Sciatic nerve (tissue), 2 donors: ENCODE results near the gene ARHGAP24. TPM values are rescaled to one million over a fixed set of nuclear protein-coding genes. Genes with fewer than 3 reads are reported as not detected.
A peak's percentile ranks its signal among the peaks of the same experiment; 100 is the strongest.
"Not testable (repeated sequence)": the region's sequence is repeated elsewhere in the genome, so short reads cannot be mapped to it uniquely, and the experiment has no call there.

Experiments used
- ATAC-seq: fragments of 200-7000 bp; cut with Tn5 transposase; one replicate; pipeline ENCODE4 v1.9.1; 2020; ENCODE audit warnings: mild to moderate bottlenecking, moderate library complexity
- DNase-seq: peaks from one replicate; pipeline ENCODE4 v3.0.0-alpha.2; 2020; ENCODE audit warnings: low spot score
- intact Hi-C: fragments of 100-400 bp; cut with DNase I; formaldehyde crosslinking; loops from one replicate; pipeline ENCODE4 v1.14.2; 2022
- total RNA-seq: library from RNA; stranded (reverse); fragmentation: NEBNext Ultra II Directional; extraction: Animal tissue kit (Norgen Biotek cat#: 25700); gene quantifications from one replicate; pipeline ENCODE4 v1.2.1, GENCODE V29; 2021
- donor health status: DM: no; HTN: no; CAD: no.
- donor health status: DM: no; HTN: no; CAD: no.

Gene ARHGAP24
- total RNA-seq, 1 donor from 2014 or later, result 87.6 TPM

DNA sequence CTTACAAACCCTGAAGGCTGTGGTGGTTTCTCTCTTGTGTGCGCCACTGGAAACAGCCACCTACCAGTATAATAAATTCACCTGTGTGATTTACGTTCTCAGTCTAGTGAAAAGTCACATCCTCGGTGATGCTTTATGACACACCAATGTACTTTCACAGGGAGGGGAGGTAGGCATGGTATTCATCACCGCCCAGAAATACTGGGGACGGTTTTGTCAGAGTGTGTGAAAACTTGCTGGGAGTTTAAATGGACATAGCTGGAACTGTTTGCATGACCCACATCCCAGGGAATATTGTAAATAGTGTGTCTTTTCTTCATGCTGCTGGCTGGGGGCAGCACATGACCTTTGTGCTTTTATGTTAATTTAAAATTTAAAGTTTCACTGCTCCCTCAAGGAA, 463.1 kb downstream of the ARHGAP24 start:
- ATAC-seq (no peak), DNase-seq (no peak)
- intact Hi-C loops, result no loop called here

DNA sequence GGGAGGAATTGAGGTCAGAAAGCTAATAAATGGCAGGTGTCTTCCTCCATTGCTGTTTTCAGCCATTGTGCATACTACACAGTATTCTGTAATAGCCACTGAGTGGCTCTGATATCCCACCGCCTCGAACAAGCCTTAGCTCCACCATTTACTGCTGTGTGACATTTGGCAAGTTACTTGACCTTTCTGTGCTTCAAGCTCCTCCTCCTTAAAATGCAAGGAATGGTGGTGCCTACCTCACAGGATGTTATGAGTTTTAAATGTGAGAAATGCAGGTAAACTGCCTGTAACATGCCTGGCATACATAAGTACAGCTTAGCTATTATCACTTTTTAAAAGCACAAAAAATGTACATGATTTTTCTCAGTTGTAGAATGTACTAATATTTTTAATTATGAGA, 464.0 kb downstream of the ARHGAP24 start:
- ATAC-seq (no peak), DNase-seq (no peak)
- intact Hi-C loops, result no loop called here

DNA sequence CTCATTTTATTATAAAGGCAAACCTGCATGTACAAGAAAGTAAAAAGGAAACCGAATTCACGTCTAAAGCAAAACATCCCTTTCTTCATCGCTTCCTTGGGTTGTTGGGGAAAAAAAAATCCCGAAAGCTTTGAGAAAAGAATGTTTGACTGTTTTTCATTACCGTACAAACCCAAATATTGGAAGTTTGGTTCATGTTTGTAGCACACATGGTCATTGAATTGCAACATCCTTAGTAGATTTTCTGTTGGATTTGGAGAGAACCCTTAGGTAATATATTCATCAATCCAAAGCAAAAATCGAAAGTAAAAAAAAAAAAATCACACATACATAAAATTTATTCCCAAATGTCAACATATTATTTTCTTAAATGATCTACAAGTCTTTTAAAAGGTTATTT, 464.6 kb downstream of the ARHGAP24 start:
- DNase-seq (no peak), ATAC-seq (no peak)
- intact Hi-C loops, result no loop called here

DNA sequence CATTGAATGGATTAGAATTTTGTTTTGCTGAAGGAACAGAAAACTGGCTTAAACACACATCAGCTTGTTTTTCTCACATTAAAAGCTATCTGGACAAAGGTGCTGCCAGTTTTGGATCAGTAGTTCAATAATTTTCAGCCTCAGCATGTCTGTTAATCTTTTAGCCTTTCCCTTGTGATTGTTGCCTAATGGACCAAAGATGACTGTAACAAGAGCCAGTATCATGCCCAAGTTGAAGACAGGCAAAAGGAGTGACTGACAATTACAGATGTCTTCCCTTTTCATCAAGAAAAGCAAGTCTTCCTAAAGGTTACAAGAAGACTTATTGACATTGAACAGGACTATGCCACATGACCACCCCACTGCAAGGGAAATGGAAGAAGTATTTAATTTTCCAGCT, 465.2 kb downstream of the ARHGAP24 start:
- intact Hi-C loops, result no loop called here
- DNase-seq, result no peak
- no peak for ATAC-seq

DNA sequence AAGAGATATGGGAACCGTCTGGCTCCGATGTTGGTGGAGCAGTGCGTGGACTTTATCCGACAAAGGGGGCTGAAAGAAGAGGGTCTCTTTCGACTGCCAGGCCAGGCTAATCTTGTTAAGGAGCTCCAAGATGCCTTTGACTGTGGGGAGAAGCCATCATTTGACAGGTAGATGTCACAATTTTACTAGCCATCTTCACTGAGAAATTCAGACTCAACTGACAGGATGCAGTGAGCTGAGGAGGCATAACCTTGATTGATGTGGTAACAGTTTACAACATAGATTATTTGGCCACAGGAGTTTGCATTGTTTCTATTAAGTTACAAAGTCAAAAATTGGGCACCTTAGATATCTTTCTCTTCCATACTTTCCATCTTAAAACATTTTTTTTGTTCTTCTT, 467.2 kb downstream of the ARHGAP24 start:
- intact Hi-C loops, result no loop called here
- DNase-seq, result no peak

DNA sequence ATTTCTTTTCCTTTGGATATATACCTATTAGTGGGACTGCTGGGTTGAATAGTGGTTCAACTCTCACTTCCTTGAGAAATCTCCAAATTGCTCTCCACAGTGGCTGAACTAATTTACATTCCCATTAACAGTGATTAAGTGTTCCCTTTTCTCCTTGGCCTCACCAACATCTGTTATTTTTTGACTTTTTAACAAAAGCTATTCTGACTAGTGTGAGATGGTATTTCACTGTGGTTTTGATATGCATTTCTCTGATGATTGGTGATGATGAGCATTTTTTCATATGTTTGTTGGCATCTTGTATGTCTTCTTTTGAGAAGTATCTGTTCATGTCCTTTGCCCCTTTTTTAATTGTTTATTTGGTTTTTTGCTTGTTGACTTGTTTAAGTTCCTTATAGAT, 471.9 kb downstream of the ARHGAP24 start:
- intact Hi-C loops, result no loop called here
- ATAC-seq, result no peak

More for the DNA sequence above, 467.2 kb downstream of the ARHGAP24 start:
- no peak for ATAC-seq

DNA sequence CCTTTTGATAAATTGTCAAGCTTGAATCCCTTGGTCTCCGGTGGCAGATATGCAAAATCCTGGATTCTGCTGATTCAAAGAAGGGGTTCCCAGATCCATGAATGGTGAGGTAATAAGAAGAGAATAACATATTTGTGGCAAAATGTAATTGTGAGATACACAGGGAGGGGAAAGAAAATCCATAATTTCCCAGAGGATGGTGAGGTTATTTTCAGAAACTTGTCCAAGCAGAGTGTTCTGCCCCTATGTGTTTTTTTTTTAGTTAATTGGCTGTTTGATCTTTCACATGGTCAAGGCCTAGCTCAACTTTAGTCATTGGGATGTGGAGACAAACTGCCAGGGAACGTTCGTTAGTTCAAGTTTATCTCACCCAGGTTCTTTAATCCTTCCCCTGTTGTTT, 476.1 kb downstream of the ARHGAP24 start:
- intact Hi-C loops, result no loop called here
- no peak for ATAC-seq

More for the DNA sequence above, 471.9 kb downstream of the ARHGAP24 start:
- DNase-seq, result no peak

DNA sequence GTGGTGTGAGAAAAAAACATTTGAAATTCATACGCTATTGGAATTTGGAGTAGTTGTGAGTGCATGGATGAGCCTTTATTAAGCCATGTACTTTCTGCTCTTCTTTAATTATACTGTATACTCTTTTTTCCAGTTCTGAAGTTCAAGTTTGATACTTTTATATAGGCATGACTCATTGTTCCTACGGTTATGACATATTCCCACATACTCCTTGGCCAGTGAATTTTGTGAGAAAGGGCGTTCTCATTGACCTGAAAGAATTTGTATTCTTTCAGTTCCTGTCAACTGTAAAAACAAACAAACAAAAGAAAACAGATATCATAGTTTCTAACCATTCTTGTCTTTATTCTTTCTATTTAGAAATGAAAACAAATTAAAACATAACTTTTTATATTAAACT, 477.6 kb downstream of the ARHGAP24 start:
- DNase-seq (no peak), ATAC-seq (no peak)
- intact Hi-C loops, result no loop called here

More for the DNA sequence above, 476.1 kb downstream of the ARHGAP24 start:
- no peak for DNase-seq

DNA sequence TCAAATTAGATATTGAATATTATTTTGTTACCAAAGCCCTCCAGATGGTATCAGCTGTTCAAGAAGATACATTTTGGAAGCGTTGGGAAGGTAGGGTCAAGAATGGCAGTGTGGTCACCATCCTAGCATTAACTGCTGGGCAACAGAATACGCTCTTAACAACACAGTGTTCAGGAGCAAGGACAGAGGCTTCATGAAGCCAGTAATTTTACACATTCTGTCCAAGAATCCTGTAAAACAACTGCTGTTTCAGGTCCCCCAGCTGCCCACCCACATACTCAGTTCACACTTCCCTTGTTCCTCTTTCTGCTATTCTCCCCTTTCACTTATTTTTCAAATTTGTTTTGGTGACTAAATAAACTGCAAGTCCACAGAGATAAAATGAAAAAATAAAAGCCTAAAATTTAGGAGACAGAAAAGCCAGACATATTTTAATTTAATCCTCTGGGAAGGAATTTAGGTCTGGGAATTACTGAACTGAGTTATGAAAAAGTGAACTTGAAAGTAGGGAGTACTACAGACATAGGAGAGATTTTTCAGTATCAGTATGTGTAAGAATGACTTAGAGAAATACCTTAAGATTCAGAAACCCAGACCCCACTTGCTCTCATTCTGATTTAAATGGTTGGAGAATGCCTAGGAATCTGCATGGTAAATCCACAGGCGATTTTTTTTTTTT, 478.2 kb downstream of the ARHGAP24 start:
- DNase-seq (no peak), ATAC-seq (no peak)
- intact Hi-C loops, result no loop called here

DNA sequence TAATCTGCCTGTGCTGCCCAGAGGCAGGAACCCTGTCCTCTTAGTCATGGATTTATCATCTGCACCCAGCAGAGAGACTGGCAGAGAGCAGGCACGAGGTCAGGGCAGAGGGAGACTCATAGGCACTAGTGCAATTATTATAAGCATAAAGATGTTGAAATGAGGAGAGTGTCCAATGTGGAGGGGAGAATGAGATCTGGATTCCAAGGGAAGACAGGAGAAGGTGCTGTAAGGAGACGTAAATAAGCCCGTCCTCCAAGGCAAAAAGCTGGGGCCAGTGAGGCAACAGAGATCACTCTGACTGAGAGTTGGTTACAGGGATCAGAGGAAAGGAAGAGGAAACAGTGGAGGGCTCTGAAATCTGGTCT, 478.7 kb downstream of the ARHGAP24 start:
- no peak for DNase-seq
- ATAC-seq, result no peak
- intact Hi-C loops, result no loop called here

DNA sequence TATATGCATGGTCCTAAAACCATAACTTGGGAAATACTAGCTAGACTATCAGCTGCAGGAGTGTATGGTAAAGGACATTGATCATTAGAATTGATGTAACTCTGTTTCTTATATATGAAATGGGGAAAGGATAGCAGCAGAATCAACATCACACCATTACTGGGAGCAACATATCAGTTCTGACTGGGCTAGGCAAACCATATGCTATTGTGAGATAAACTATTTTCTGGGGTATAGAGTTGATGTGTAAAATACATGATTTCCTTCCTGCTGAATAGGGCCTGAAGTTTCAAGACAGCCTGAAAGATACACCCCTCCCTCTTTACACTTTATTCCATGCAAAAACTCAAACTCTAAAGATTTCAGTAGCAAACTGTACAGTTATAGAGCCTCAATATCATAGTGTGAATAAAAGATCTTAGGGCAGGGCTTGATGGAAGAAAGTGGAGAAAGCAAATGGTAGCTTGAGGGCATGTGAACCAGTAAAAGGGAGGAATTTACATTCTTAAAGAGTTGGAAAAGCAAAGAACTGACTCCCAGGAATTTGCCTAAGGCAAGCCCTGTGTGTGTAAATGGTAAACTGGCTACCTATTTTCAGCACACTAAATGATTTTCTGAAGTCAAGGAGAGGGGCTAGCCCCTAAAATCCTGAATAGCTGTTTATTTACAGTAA, 480.8 kb downstream of the ARHGAP24 start:
- intact Hi-C loops, result no loop called here
- no peak for DNase-seq

DNA sequence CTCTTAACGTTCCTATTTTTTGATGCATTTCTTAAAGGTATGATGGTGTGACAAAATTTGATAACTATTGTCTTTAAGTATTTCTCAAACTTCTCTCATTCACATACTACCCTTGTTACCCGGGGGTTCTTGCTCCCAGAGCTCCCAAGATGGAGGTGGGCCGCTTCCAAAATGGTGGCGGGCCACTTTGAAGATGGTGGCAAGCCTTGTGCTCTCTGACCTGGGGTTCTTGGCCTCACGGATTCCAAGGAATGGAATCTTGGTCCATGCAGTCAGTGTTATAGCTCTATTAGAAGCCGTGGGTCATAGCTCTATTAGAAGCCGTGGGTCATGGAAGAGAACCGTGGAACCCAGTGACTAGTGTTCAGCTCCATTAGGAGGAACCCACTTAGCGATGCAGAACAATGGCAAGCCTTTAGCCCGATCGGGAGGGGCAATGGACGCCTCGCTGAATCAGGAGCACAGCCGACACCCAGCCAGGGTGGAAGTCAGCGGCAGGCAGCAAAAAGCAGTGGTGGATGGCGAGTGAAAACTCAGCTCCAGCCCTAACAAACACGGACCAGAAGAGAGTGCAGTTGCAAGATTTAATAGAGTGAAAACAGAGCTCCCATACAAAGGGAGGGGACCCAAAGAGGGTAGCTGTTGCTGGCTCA, 481.5 kb downstream of the ARHGAP24 start:
- DNase-seq (no peak), ATAC-seq (no peak)
- intact Hi-C loops, result no loop called here

More for the DNA sequence above, 480.8 kb downstream of the ARHGAP24 start:
- no peak for ATAC-seq

DNA sequence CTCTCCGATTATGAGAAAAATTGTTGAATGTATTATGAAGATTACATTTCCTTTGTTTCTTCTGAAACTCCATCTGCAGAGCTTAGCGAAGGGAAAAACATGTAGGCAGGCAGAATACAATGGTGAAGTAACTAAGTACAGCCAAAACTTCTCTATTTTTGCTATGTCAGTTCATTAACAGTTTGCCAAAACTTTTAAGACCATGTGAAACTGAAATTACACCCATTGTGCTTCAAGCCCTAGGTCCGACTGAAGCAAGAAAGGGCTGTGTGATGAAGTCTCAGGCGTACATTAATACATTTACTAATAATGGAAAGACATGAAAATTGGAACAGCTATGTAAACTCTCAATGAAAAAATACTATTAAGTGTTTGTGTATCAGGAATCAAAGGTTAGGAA, 486.9 kb downstream of the ARHGAP24 start:
- no peak for ATAC-seq
- intact Hi-C loops, result no loop called here
- no peak for DNase-seq

DNA sequence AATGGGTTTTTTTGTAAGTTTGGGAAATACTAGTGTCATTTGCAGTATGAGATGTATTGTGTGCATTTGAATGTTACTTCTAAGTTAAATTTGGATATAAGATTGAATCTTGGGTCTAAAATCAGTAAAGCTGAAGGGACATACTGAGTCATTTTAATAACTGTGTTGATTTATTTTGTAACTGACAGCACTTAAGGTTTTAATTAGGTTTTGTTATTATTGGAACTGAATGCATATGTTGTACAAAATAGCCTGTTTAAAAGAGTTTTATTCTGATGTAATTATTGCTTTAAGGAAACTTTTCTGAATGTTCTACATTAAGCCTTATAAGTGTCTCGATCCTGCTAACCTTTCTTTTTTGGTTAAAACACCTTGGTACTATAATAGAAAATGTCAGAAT, 488.3 kb downstream of the ARHGAP24 start:
- intact Hi-C loops, result no loop called here
- ATAC-seq (no peak), DNase-seq (no peak)

DNA sequence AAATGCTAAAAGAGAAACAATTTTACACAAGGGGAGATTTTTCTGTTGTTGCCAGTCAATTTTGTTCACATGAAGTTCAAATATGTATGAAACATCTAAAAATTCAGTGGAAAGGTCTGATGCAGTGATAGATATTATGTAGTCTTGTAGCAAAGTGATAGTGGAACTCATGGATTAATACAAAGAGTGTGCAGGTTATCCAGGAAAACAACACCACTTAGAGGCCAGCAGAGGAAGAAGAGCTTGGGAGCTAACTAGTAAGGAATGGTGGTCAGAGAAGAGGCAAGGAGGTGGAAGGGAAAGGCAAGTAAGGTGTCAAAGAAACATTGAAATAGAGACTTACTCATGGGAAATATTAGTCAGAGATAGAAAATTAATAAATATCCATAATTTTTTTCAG, 489.3 kb downstream of the ARHGAP24 start:
- ATAC-seq (no peak), DNase-seq (no peak)
- intact Hi-C loops, result no loop called here

DNA sequence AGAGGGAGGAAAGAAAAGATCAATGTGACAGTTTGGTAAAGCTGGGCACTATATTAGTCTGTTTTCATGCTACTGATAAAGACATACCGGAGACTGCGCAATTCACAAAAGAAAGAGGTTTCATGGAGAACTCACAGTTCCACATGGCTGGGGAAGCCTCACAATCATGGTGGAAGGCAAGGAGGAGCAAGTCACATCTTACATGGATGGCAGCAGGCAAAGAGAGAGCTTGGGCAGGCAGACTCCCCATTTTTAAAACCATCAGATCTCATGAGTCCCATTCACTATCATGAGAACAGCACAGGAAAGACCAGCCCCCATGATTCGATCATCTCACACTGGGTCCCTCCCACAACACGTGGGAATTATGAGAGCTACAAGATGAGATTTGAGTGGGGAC, 490.1 kb downstream of the ARHGAP24 start:
- ATAC-seq, DNase-seq, intact Hi-C loops: not testable (repeated sequence)

DNA sequence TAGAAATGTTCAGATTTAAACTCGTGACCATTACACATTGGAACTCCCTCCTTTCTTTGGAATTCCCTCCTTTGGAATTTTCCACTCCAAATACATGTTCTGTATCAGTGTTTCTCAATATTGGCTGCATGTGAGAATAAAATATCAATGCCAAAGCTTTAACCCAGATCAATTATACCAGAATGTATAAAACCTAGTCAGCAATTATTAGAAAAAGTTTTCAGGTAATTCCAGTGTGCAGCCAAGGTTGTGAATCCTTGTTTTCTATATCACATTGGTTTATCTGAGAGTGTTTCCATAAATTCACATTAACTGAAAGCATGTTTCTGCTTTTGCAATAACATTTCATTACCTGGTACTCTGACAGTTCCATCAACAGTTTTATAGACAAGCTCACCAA, 490.6 kb downstream of the ARHGAP24 start:
- intact Hi-C loops, result no loop called here
- ATAC-seq (no peak), DNase-seq (no peak)

DNA sequence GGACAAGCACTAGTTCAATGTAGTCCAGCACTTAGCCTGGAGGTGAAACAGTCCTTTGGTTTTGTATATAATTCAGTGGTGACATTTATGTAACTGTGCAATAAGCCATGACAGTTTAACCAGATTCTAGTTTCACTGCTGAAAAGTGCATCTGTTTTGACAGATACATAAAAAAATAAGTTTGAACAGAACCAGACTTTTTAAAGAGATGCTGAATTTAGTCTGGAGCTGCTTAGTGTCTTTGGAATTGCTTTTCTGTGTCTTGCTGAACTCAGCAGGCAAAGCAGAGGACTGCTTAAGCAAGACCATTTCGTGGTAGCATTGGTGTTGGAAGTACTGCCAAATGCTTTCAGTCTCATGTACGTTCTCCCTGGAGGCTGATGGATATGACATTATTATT, 491.4 kb downstream of the ARHGAP24 start:
- DNase-seq (no peak), ATAC-seq (peak; percentile 34)
- intact Hi-C loops, result no loop called here

DNA sequence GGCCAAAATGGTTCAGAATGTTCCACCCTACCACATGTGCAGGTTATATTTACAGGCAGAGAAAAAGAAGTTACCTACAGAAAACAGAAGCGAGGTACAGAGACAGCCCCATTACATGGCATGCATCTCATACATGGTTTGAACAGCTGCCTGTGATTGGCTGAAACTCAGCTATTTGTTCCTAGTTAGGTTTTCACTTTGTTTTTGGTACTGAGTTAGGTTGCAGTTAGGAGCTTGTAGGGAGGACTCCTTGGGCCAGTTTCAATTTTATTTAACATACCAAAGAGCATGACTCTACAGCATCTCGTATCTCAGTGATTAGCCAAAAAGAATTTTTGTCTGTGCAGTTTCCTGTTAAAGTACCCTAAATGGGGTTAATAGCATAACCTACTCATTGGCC, 492.9 kb downstream of the ARHGAP24 start:
- ATAC-seq (no peak), DNase-seq (no peak)
- intact Hi-C loops, result no loop called here
